Astrocyte (in vitro differentiated cells and primary cell): ENCODE data around the gene ACTL7A. TPM values are rescaled to one million over a fixed set of nuclear protein-coding genes. Genes with fewer than 3 reads are reported as not detected.

Experiments
- DNase-seq: peaks from one replicate; pipeline ENCODE4 v3.0.0-alpha.2; 2010; ENCODE audit warnings: low read depth
- FAIRE-seq: peaks from 2 replicates; lab custom pipeline; 2011; peaks lifted over from hg19 to GRCh38; lab: Jason Lieb, UNC
- H2AFZ ChIP-seq: 2 replicates; pipeline ENCODE4 v1.6.0; 2012; ENCODE audit warnings: low read depth, low read length, inconsistent platforms
- H3K27ac ChIP-seq: 2 replicates; pipeline ENCODE4 v1.5.1; 2011; ENCODE audit warnings: low read depth, low read length, inconsistent platforms
- H3K27me3 ChIP-seq: 2 replicates; pipeline ENCODE4 v1.6.0; 2011; ENCODE audit warnings: low read length, inconsistent platforms; ENCODE audit not compliant: insufficient read depth
- H3K36me3 ChIP-seq: 2 replicates; pipeline ENCODE4 v1.5.1; 2011; ENCODE audit warnings: low read length, inconsistent platforms; ENCODE audit not compliant: insufficient read depth
- H3K4me1 ChIP-seq: 2 replicates; pipeline ENCODE4 v1.5.1; 2011; ENCODE audit warnings: low read length, inconsistent platforms; ENCODE audit not compliant: insufficient read depth
- H3K4me2 ChIP-seq: 2 replicates; pipeline ENCODE4 v1.6.0; 2012; ENCODE audit warnings: low read length, inconsistent platforms
- H3K4me3 ChIP-seq: 2 replicates; pipeline ENCODE4 v1.5.1; 2011; ENCODE audit warnings: low read depth, mild to moderate bottlenecking, low read length, inconsistent platforms; ENCODE audit not compliant: insufficient read depth
- H3K79me2 ChIP-seq: 2 replicates; pipeline ENCODE4 v1.6.0; 2012; ENCODE audit warnings: mild to moderate bottlenecking, low read length, inconsistent platforms; ENCODE audit not compliant: insufficient read depth
- H3K9ac ChIP-seq: 2 replicates; pipeline ENCODE4 v1.6.0; 2012; ENCODE audit warnings: mild to moderate bottlenecking, low read length, inconsistent platforms
- H3K9me3 ChIP-seq: 2 replicates; pipeline ENCODE4 v1.5.1; 2012; ENCODE audit warnings: low read depth, mild to moderate bottlenecking, low read length, inconsistent platforms; ENCODE audit not compliant: insufficient read depth
- H4K20me1 ChIP-seq: 2 replicates; pipeline ENCODE4 v1.6.0; 2012; ENCODE audit warnings: low read length, inconsistent platforms; ENCODE audit not compliant: insufficient read depth
- H3K27ac Mint-ChIP-seq: one replicate; pipeline ENCODE4 v1.8.0; 2021; ENCODE audit warnings: mild to moderate bottlenecking, mixed read lengths; ENCODE audit not compliant: unreplicated experiment
- H3K27me3 Mint-ChIP-seq: one replicate; pipeline ENCODE4 v1.8.0; 2021; ENCODE audit warnings: low read depth, mixed read lengths; ENCODE audit not compliant: unreplicated experiment
- H3K36me3 Mint-ChIP-seq: one replicate; pipeline ENCODE4 v1.8.0; 2021; ENCODE audit warnings: low read depth, mixed read lengths; ENCODE audit not compliant: unreplicated experiment
- H3K4me1 Mint-ChIP-seq: one replicate; pipeline ENCODE4 v1.8.0; 2021; ENCODE audit warnings: low read depth, mixed read lengths; ENCODE audit not compliant: unreplicated experiment
- H3K4me3 Mint-ChIP-seq: one replicate; pipeline ENCODE4 v1.8.0; 2021; ENCODE audit warnings: mild to moderate bottlenecking, moderate library complexity, mixed read lengths; ENCODE audit not compliant: unreplicated experiment
- H3K9me3 Mint-ChIP-seq: one replicate; pipeline ENCODE4 v1.8.0; 2021; ENCODE audit warnings: mild to moderate bottlenecking, mixed read lengths; ENCODE audit not compliant: unreplicated experiment
- EZH2 ChIP-seq: IDR thresholded peaks from 2 replicates; pipeline ENCODE4 v1.6.1; 2012; ENCODE audit warnings: mild to moderate bottlenecking, low read length, inconsistent platforms; ENCODE audit not compliant: insufficient read depth
- total RNA-seq: library from RNA; stranded (reverse); gene quantifications from 2 replicates; pipeline ENCODE4 v1.2.1, GENCODE V29; 2021
- TF ChIP-seq, protein P1 (sequence below): IDR thresholded peaks from 2 replicates; pipeline ENCODE4 v1.5.1; 2011; ENCODE audit warnings: low read depth, mild to moderate bottlenecking, inconsistent platforms, low read length, moderate library complexity; ENCODE audit not compliant: insufficient read depth

ACTL7A gene
- total RNA-seq, 1 donor from 2014 or later = not detected

DNA sequence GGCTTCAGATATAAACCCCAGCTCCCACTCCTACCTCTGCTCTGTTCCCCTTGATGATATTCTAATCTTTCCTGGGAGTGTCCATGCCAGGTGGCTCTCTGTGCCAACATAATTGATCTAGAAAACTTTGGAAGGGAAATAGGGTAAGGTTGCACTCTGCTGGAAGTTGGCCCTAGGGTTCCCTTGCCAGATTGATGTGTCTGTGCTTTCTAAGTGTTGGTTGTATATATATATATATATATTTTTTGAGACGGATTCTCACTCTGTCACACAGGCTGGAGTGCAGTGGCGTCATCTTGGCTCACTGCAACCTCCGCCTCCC is 29.9 kb upstream of the ACTL7A start:
- FAIRE-seq (no peak), DNase-seq (no peak)
- Histone ChIP-seq H3K4me3 (no peak overlapping the region), H3K4me2 (no peak overlapping the region), H3K36me3 (no peaks in the 10 kb centered on the region), H4K20me1 (no peaks in the 10 kb centered on the region), H3K9ac (no peak overlapping the region), H3K4me1 (peaks cover 8% of the 10 kb centered on the region), H3K27me3 (no peaks in the 10 kb centered on the region), H3K79me2 (no peaks in the 10 kb centered on the region), H3K9me3 (no peaks in the 10 kb centered on the region), H3K27ac (no peak overlapping the region), H2AFZ (no peak overlapping the region)
- TF ChIP-seq, protein P1, sequence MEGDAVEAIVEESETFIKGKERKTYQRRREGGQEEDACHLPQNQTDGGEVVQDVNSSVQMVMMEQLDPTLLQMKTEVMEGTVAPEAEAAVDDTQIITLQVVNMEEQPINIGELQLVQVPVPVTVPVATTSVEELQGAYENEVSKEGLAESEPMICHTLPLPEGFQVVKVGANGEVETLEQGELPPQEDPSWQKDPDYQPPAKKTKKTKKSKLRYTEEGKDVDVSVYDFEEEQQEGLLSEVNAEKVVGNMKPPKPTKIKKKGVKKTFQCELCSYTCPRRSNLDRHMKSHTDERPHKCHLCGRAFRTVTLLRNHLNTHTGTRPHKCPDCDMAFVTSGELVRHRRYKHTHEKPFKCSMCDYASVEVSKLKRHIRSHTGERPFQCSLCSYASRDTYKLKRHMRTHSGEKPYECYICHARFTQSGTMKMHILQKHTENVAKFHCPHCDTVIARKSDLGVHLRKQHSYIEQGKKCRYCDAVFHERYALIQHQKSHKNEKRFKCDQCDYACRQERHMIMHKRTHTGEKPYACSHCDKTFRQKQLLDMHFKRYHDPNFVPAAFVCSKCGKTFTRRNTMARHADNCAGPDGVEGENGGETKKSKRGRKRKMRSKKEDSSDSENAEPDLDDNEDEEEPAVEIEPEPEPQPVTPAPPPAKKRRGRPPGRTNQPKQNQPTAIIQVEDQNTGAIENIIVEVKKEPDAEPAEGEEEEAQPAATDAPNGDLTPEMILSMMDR = no peak
- TF ChIP-seq EZH2 = no peak
- peaks cover 10% of the 10 kb centered on the region for H3K4me1 Mint-ChIP-seq
- H3K36me3 Mint-ChIP-seq = peaks cover 2% of the 10 kb centered on the region
- H3K9me3 Mint-ChIP-seq = no peaks in the 10 kb centered on the region
- no peak overlapping the region for H3K27ac Mint-ChIP-seq
- H3K27me3 Mint-ChIP-seq = peaks cover 7% of the 10 kb centered on the region
- H3K4me3 Mint-ChIP-seq = no peak overlapping the region

DNA sequence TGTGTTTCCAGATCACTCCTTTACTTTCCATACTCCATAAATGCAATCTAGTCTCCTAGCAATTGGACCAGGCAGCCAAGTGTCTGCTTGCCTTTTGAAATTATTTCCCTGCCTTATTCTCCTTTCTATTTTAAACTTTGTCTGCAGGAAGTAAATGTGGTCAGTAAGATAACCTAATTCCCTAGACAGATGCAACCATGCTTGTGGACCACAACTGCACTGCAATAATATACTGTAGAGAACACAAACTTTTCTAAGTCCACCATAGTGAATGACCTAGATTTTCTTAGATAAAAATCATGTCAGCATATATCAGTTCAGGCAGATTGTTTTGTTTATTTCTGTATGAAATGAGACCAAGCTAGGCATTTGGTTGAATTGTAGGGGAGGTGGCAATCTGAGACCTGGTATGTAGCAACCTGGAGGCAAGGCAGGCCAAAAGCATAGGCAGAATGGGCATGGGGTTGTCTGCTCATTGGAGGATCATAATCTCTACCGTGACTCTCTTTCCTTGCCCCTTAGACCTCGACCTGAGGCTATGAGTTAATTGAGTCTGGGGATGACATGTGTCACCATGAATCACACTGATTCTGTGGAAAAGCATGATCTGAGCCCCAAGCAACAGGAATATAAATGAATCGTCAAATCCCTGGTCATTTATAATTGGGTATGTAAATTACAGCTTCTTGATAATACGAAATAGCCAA is 27.0 kb upstream of the ACTL7A start:
- H3K27ac ChIP-seq = no peak overlapping the region
- no peak overlapping the region for H3K27ac Mint-ChIP-seq
- H3K4me1 Mint-ChIP-seq = peaks cover 10% of the 10 kb centered on the region
- no peaks in the 10 kb centered on the region for H3K9me3 Mint-ChIP-seq
- H3K4me2 ChIP-seq = no peak overlapping the region
- H3K36me3 ChIP-seq = no peaks in the 10 kb centered on the region
- no peak overlapping the region for H3K4me3 Mint-ChIP-seq
- no peaks in the 10 kb centered on the region for H4K20me1 ChIP-seq
- no peak overlapping the region for H3K4me3 ChIP-seq
- peaks cover 7% of the 10 kb centered on the region for H3K27me3 Mint-ChIP-seq
- no peaks in the 10 kb centered on the region for H3K27me3 ChIP-seq
- H2AFZ ChIP-seq = no peak overlapping the region
- no peaks in the 10 kb centered on the region for H3K9me3 ChIP-seq
- peaks cover 8% of the 10 kb centered on the region for H3K4me1 ChIP-seq
- FAIRE-seq = no peak
- H3K79me2 ChIP-seq = no peaks in the 10 kb centered on the region
- TF ChIP-seq, protein P1 = no peak
- TF ChIP-seq EZH2 = no peak
- peaks cover 2% of the 10 kb centered on the region for H3K36me3 Mint-ChIP-seq
- no peak overlapping the region for H3K9ac ChIP-seq
- DNase-seq = no peak

- H2AFZ ChIP-seq = no peak overlapping the region
- H3K4me3 ChIP-seq = no peak overlapping the region
- no peak overlapping the region for H3K27ac Mint-ChIP-seq
- H3K27me3 Mint-ChIP-seq = peaks cover 3% of the 10 kb centered on the region
- no peak overlapping the region for H3K4me3 Mint-ChIP-seq
- peaks cover 8% of the 10 kb centered on the region for H3K4me1 ChIP-seq
- H3K9me3 ChIP-seq = no peaks in the 10 kb centered on the region
- H3K27me3 ChIP-seq = no peaks in the 10 kb centered on the region
- peaks cover 8% of the 10 kb centered on the region for H3K4me1 Mint-ChIP-seq
- H3K79me2 ChIP-seq = no peaks in the 10 kb centered on the region
- FAIRE-seq (no peak), DNase-seq (no peak)
- no peaks in the 10 kb centered on the region for H4K20me1 ChIP-seq
- H3K9ac ChIP-seq = no peak overlapping the region
- H3K36me3 Mint-ChIP-seq = no peaks in the 10 kb centered on the region
- H3K27ac ChIP-seq = no peak overlapping the region
- H3K36me3 ChIP-seq = no peaks in the 10 kb centered on the region
- TF ChIP-seq, protein P1 = no peak
- no peak for TF ChIP-seq EZH2
- H3K4me2 ChIP-seq = no peak overlapping the region
- no peaks in the 10 kb centered on the region for H3K9me3 Mint-ChIP-seq
Observed at GRCh38 chr9:108835831-108836230, 26.2 kb upstream of the ACTL7A start.
